Measurements from ENCODE around the gene ETHE1.
"Not testable (repeated sequence)": the region's sequence is repeated elsewhere in the genome, so short reads cannot be mapped to it uniquely, and the experiment has no call there.

ETHE1 gene

GRCh38 chr19:43525836-43526771 lies 897 bp downstream of the ETHE1 start:
- no peak for TF ChIP-seq CTCF (IDR thresholded peaks at IDR 0.05; ENCODE audit: low read depth, low read length)
- H3K4me3 ChIP-seq (ENCODE audit: low read depth, low read length): peak overlapping the region; percentile 92

GRCh38 chr19:43524922-43525835 lies 1.8 kb downstream of the ETHE1 start:
- H3K4me3 ChIP-seq (ENCODE audit: low read depth, low read length): peak overlapping the region; percentile 92
- no peak for TF ChIP-seq CTCF (IDR thresholded peaks at IDR 0.05; ENCODE audit: low read depth, low read length)

- H3K4me3 ChIP-seq (ENCODE audit: low read depth, low read length): not testable (repeated sequence)
Observed at GRCh38 chr19:43523696-43524095, 3.3 kb downstream of the ETHE1 start.

- no peak for TF ChIP-seq CTCF (IDR thresholded peaks at IDR 0.05; ENCODE audit: low read depth, low read length)
- H3K4me3 ChIP-seq (ENCODE audit: low read depth, low read length): no peak overlapping the region
Observed at GRCh38 chr19:43522929-43523328, 4.1 kb downstream of the ETHE1 start.

GRCh38 chr19:43519436-43520088 lies 7.4 kb downstream of the ETHE1 start:
- no peak overlapping the region for H3K4me3 ChIP-seq (ENCODE audit: low read depth, low read length)
- peak; percentile 74 for TF ChIP-seq CTCF (IDR thresholded peaks at IDR 0.05; ENCODE audit: low read depth, low read length)

GRCh38 chr19:43518051-43518450 lies 8.9 kb downstream of the ETHE1 start:
- no peak for TF ChIP-seq CTCF (IDR thresholded peaks at IDR 0.05; ENCODE audit: low read depth, low read length)
- no peak overlapping the region for H3K4me3 ChIP-seq (ENCODE audit: low read depth, low read length)

- not testable (repeated sequence) for H3K4me3 ChIP-seq (ENCODE audit: low read depth, low read length)
Observed at GRCh38 chr19:43512399-43512798, 14.6 kb downstream of the ETHE1 start.

All from WI38 (cell line).